ENCODE results near the gene PDGFC.

PDGFC gene

DNA sequence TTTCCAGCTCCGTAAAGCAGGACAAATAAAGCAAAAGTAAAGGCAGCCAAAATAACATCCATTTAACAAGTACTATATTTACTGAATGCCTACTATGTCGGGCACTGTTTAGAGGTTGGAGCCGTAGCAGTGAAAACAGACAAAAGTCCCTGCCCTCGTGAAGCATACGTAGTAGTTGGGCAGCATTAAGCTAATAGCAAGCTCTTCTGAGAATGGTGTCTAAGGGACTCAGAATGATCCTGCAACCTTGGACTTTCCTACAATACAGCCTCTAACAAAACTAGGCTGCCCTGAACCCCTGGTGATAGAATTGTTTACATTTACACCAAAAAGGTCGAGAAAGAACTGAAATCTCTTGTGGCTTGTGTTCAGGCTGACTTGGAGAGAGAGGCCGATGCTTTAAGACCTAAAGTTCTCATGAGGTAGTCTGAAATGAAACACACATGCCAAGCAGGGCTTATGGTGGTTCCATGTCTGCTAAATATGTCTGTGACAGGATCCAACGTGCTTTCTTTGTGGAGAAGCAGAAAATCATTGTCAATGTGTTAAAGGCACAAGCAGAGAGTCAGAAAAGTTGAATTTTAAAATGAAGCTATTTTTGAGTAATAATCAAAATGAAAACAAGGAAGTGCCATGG, 898 bp upstream of the PDGFC start:
- DNase-seq, result no peak

DNA sequence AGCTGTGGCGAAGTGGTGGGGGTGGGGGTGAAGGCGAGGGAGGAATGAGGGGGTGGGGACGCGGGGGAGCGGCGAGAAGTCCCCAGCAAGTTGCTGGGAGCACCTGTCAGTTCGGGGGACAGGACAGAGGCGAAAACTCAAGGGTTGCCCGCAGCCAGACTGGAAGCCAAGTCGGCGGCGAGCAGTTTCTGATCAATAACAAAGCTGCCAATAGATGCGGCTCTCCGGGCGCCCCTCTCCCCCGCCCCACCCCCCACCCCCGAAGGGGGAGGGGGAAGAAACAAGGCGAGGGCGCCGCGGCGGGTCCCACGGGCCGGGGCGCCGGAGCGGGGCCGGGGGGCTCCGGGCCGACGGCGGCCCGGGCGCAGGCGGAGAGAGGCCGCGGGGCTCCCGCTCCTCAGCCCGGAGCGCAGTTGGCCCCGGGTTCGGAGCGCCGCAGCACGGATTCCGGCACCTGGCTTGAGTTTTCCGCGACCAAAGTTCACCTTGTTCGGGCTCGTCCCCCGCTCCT, 379 bp downstream of the PDGFC start:
- DNase-seq, result no peak

DNA sequence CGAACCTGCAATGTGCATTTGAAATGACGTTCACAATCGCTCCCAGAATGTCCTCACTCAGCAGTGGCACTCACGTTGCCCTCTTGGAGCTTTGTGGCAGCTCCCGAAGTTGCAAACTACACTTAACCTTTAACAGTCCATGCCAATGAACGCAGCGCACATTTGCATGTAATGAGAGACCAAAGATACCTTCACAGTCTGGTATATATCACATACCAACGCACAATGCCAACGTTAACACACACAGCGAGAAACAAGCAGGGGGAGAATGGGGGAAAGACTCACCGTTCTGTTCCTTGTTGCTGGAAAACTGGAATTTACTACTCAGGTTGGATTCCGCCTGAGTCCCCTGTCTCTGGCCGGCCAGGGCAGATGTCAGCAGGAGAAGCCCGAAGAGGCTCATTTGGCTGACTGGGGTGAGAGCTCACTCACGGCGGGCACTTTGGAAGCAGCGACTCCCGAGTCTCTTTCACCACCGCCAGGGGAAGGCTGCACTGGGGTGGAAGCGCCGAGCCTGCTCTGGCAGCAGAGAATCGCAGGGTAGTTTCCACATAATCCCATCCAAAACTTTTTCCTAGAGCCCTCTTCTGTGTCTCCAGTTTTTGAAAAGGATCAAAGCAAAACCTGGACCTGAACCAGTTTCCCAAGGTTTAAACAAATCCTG, 966 bp downstream of the PDGFC start:
- DNase-seq, result no peak

DNA sequence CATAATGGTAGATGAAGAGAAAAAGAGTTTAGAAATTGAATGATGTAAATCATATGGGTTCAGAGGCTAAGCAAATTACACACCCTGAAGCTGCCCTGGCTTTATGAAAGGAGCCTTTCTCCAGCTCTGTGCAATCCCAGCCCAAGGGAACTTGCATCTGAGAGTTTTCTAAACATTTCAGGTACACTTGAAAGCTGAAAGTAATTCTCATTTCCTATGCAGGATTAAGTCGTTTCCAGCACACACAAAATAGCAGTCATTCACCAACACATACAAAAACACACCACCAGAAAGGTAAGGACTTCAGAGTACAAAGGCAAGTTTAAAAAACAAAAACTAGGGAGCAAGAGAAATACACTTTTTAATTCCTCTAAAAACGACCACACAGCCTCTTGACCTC, 1.7 kb downstream of the PDGFC start:
- no peak for DNase-seq

DNA sequence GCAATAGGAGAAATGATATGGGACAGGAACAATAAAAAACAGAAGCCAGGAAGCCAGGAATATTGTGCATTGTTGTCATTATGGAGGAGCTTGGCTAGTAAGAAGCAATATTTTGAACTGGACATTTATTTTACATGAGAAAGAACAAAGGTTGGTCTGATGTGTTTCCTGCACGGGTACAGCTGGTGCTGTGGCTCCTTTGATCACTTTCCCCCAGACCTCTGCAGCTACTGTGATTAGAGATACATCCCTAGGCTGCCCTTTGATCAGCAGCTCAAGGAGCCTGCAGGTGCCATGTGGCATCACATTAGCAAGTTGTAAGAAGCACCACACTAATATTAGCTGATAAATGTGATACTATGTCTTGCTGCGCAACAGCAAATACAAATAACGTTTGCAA, 2.5 kb downstream of the PDGFC start:
- no peak for DNase-seq

DNA sequence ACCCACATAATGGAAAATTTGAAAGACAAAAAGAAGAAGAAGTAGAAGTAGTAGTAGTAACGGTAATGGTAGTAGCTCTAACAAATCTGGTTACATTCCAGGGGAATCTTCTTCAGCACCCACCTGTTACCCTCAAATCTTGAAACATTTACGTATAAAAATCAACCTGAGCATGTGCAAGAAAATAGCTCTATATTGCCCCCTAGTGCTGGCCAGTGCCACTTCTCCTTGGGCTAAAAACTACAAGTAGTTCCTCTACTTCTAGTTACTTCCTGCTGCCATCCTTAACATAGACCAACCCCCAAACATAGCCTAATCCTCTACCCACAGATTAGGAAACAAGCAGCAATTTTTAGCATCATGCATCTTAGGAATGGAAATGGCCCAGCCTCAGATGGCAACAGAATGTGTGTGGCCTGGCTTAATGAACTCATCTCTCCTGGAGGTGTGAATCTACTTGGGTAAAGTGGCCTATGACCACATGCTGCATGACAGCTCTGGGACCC, 3.1 kb downstream of the PDGFC start:
- DNase-seq, result peak; percentile 20

DNA sequence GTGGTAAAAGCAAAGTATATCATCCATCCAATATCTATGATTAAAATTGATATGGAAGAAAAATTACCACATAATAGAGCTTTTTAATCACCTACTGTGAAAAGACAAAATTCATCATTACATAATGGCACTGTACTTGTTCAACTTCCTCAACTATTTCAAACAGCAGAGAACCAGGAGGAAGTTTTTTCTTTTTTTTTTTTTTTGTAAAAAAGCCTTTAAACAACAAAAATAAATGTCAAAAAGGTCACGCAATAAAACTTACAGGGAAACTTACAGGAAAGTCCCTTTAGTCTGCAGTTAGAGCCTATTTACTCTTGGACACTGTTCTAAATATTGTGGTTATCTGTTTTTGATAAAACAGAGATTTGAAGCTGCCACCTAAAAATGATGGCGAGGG, 4.8 kb downstream of the PDGFC start:
- DNase-seq, result no peak

DNA sequence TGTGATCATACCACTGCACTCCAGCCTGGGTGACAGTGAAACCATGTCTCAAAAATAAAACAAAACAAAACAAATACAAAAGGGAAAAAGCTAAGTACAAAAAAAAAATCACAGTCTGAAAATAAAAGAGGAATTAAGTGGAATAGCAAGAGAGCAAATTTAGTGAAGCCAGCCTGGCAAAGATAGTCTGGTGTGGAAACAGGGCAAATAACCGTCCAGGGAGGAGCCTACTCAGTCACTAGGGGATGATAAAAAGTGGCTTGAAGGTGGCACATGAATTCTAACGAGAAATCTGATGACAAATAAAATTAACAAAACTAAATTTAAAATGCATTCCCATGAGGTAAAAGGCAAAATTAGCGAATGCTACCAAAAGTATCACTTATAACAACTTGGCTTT, 8.2 kb downstream of the PDGFC start:
- DNase-seq, result no peak

DNA sequence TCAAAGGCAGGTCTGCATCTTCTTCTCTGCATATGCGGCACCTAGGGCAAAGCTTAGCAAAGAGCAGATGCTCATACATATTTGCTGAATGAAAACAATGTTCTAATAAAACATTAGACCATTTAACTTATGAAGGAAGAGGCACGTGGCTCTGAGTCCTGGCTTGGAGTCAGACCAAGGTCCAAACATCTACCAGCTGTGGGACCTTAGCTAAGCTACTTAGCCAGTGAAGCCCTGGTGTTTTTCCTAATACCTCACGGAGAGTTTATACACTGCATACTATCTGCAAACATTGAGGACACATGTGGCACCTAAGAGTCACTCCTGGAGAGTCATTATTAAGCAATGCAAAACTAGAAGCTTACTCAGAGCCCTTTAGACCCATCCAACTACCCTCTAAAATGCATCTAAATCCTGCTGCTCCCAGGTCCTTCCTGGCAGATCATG, 9.0 kb downstream of the PDGFC start:
- DNase-seq, result no peak

DNA sequence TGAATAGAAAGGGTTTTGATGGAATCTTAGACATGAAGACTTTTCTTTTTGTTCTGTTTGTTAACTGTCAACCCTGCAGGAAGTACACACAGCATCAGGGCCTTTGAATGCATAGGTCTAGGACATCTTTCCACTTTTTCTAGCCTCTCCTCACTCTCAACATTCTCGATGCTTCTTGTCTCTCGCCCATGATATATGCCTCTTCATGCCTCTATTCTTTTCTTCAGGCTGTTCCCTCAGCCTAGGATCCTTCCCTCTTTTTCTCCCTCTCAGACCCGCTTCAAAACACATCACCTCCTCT, 9.6 kb downstream of the PDGFC start:
- DNase-seq, result no peak

DNA sequence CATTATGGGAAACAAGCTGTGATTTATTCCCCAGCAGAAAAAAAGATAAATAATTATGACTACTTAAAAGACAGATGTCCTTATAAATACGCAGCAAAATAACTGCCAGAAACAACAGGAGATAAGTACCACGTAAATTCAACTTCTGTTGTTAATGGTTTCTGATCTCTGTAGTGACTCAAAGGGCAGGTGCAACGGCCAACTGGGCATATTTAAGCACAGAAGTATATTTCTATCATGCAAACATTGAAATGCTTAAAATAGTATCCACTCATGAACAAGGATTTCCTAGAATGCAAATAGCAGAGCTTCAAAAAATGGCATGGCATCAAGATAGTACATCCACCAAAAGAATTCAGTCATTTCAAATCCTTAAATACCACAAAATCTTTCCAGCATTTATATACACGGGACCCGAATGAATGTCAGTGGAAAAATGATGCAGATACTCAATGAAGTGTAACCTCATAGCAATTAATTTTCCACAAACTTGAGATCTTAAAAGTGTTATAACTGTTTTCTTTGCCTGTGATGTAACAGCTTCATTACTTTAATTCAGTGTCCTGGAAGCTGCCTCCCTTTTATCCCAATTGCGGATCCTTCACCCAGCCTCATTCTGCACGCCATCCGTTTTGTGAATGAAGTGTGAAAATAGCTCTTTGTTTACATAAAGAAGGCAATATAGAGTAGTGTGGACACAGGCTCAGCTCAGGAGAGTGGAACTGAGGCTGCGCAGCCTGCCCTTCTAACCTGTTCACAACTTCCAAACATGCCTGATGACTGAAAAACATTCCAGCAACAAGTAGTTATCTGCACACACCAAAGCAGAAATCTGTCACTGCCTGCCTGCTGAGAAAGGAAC, 10.2 kb downstream of the PDGFC start:
- DNase-seq, result no peak

DNA sequence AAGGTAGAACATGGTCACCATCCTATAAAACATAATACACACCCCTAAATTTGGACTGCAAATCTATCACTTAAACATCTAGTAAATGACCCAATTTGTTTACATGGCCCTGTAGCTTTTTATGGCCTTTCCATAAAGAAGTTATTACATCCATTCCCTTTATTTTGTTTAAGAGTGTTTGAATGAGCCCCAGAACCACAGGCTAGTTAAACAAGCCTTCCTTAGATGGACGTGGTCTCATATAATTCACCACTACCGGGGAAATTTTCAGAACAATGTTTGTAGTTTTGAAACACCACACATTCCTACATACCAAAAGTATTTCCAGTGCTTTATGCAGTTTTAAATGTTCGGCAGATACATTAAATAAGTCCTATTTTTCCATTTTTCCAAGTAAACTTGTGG, 12.3 kb downstream of the PDGFC start:
- DNase-seq, result no peak

DNA sequence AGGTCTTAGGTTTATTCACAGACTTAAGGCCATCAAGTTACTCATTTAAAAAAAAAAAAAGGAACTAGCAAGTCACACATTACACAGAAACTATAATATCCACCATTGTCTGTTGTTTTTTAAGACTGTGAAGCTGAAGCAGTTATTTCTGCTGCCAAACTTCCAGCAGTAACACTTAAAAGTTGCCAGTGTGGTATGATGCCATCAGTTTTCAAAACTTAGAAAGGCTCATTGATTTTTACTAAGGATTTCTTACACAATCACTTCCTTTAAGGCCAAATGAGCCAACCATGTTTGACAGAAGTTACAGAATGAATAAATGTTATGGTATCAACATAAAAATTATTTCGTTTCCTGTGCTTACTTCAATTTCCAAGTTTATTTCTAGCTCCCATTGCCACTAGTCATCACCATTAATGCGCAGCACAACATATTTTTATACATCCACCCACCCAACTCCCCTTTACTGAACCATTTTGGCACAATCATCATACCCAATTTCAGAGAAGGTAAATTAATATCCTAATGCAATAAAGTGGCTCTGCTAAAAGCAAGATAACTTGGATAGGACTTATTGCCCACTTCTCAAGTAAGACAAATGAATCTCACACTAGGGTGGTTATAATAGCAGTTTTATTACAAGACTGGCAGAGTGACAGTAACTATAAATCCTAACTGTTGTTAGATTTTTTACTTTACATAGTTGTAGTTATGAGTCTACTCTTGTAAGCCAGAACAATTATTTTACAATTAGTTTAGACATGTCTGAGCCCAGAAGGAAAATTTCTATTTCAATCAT, 13.1 kb downstream of the PDGFC start:
- no peak for DNase-seq

DNA sequence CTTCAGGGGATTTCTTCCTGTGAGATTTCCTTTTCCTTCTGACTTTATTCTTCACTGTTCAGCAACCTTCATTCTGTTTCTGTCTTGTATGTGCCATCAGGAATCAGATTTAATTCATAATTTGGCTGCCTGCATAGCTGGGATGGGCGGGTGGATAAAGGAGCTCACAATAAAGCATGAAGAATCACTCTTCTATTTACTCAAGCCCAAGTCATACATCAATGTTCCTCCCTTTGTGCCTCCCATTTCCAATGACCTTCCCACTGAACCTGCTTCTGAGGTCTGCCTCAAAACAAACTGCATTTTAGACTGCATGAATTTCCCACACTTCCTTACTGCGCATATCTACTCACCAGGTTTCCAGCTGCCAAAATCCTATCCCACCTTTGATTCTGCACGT, 14.0 kb downstream of the PDGFC start:
- DNase-seq, result no peak

DNA sequence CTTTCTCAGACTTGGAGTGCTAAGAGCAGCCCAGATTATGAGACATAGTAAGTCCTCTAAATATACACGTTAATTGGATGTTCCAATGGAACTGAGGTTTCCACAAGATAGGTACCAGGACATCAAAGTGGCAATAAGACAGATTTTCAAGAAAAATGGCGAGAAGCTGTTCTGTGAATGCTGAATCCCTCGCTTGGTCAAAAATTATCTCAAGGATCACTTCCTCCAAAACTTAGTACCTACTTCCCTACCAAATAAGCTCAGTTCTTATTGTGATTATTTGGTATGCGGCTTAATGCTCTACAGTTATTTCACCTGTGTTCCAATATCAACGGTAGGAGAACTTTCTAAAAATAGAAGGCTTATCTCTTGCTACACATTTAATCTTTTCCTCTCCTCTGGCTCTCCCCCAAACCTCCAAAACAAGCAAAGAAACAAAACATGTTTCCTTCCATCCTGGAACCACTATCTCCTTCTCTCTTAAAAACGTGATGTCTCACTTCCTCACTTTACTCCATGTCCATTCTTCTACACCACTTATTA, 14.7 kb downstream of the PDGFC start:
- DNase-seq, result no peak

DNA sequence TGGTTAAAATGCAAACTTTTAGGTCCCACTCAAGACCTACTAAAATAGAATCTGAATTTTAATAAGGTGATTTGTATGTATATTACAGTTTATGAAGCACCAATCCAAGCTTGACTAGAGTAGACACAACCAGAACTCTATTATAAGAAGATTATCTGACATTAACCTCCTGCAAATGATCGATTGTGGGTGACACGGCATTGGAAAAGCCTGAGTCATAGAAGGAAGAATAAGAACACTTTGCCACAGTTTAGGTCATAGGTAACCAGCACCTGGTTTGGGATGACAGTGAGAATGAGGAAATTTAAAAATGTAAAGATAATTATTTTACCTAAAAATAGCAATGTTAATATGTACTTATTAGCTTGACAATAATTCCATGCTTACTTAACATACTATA, 15.2 kb downstream of the PDGFC start:
- DNase-seq, result no peak

DNA sequence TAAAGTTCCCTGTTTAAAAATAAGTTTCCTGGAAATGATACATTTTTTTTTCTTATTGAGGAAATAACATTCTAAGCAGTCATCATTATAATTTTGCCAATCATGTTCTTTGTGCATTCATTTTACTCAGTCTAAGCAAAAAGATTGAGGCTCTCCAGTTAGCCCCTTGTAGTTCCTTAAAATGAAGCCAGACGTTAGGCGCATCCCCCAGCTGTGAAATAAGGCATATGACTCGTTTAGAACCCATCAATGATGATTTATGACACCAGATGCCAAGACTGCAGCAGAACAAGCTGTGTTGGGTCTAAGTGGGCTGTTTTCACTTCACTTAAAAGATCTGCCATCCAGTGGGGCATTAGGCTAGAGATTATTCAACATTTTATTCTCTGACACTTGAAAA, 17.0 kb downstream of the PDGFC start:
- DNase-seq, result no peak

DNA sequence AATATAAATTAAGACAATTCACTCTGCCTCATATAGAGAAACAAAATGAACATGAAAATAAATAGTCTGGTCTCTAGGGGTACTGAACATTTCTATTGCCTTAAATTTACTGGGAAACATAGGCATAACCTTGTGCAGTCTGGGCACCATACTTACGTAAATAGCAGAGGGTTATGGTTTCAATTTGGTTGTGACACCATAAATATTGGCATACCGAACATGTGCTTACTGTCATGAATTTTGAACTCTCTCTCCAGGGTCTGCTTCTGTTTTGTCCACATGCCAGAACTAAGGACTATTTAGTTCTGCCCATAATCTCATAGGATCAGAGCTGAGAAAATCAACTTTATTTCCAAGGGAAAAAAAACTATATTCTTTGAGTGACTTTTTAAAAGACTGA, 17.6 kb downstream of the PDGFC start:
- DNase-seq, result no peak

DNA sequence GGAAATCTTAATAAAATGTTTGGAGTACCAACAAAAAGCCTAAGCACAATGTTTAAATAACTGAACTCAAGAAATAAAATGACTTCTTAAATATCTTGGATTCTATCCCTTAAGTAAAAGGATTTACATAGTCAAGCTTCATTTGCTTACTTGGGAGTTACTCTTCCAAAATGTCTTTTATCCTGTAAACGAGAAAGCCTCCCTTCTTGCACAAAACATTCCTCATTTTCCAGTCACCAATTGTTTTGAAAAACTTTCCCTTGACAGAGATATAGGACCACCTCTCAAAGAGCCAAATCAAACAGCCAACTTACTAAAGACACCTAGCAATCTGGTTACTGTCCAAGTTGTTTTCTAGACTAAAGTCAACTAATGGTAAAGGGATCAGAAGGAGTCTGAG, 18.6 kb downstream of the PDGFC start:
- no peak for DNase-seq

DNA sequence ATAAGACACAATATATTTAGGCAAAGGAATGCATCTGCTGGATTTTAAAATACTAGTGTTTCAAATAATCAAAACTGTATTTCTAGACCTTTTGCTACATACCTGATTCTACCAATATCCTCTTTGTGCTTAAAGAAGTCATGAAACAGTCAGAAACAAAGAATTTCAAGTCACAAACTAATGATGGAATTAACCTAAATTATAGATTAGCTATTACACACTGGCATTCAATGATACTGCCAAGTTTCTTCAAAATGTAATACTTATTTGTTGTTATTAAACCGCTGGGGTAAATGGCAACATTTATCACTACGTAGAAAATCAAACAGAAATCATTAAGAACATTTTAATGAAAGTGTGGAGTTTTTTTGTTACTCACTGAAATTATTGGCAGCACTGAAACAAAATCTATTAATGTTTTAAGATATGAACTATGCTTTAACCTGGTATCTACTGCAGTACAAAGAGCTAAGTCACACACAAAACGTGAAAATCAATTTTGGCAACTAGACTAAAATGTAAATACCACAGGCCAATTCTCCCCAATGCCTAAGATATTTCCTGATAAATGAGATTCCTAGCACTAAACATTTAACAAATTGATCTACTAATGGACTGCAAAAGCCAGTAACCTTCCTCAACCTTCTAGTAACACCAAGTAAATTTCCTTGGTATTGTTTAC, 19.4 kb downstream of the PDGFC start:
- DNase-seq, result no peak

DNA sequence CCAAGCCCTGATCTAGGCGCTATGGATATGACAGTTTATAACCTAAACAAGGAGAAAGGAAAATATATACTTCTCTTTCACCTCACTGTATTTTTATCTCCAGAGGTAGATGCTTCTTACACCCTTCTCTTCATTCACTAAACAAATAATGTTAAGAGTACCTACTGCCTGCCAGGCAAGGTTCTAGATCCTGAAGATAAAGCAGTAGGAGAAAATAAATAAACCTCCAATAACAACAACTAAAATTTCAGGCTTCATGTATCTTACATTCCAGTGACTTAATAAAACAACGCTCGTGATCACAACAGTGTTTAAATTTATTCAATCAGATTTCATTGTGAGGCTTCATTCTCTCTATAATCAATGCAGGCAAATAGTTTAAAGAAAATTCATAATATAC, 20.7 kb downstream of the PDGFC start:
- no peak for DNase-seq

DNA sequence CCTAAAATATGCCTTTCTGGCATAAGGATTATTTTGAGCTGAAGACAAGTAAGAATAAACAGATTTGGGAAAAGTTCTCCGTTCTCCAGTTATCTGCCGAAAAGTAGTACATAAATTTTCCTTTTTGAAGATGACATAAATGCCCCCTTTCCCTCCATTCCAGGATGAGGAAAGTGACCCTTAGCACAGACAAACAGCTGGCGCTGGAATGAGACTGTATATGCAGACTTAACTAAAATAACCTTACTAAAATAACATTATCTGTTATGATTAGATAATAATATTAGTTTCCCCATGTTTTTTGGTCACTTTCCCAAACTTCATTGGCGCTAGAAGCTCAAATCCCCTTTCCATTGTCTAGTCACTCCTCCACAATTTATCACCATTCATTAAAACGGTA, 21.5 kb downstream of the PDGFC start:
- no peak for DNase-seq
